Ishikawa (cell line): ENCODE measurements around the gene PLCL2.

Experiments
- FOXM1 ChIP-seq: IDR thresholded peaks from 2 replicates; pipeline ENCODE4 v1.6.1; 2012; ENCODE audit warnings: low read depth, borderline replicate concordance
- TEAD4 ChIP-seq: IDR thresholded peaks from 2 replicates; pipeline ENCODE4 v1.6.1; 2012
- ZBTB7A ChIP-seq: IDR thresholded peaks from 2 replicates; pipeline ENCODE4 v1.6.1; 2012; ENCODE audit warnings: low read depth
- TF ChIP-seq, protein P1 (sequence below): IDR thresholded peaks from 2 replicates; pipeline ENCODE4 v1.6.1; 2012
- TF ChIP-seq, protein P2 (sequence below): IDR thresholded peaks from 2 replicates; pipeline ENCODE4 v1.6.1; 2012; ENCODE audit warnings: low read depth, mild to moderate bottlenecking

DNA sequence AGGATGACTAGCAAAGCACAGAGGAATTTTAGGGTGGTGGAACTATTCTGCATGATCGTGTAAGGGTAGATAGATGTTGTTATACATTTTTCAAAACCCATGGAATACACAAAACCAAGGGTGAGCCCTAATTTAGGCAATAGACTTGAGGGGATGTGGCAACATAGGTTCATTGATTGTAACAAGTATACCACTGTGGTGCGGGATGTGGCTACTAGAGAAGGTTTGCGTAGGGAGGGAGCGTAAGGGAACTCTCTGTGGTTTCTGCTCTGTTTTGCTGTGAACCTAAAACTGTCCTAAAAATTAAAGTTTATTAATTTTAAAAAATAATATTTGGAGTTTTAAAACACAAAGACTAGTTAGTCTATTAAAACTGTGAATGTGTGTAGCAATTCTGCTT lies 202.8 kb downstream of the PLCL2 start:
- TF ChIP-seq, protein P1, sequence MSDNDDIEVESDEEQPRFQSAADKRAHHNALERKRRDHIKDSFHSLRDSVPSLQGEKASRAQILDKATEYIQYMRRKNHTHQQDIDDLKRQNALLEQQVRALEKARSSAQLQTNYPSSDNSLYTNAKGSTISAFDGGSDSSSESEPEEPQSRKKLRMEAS, result no peak
- TF ChIP-seq, protein P2, sequence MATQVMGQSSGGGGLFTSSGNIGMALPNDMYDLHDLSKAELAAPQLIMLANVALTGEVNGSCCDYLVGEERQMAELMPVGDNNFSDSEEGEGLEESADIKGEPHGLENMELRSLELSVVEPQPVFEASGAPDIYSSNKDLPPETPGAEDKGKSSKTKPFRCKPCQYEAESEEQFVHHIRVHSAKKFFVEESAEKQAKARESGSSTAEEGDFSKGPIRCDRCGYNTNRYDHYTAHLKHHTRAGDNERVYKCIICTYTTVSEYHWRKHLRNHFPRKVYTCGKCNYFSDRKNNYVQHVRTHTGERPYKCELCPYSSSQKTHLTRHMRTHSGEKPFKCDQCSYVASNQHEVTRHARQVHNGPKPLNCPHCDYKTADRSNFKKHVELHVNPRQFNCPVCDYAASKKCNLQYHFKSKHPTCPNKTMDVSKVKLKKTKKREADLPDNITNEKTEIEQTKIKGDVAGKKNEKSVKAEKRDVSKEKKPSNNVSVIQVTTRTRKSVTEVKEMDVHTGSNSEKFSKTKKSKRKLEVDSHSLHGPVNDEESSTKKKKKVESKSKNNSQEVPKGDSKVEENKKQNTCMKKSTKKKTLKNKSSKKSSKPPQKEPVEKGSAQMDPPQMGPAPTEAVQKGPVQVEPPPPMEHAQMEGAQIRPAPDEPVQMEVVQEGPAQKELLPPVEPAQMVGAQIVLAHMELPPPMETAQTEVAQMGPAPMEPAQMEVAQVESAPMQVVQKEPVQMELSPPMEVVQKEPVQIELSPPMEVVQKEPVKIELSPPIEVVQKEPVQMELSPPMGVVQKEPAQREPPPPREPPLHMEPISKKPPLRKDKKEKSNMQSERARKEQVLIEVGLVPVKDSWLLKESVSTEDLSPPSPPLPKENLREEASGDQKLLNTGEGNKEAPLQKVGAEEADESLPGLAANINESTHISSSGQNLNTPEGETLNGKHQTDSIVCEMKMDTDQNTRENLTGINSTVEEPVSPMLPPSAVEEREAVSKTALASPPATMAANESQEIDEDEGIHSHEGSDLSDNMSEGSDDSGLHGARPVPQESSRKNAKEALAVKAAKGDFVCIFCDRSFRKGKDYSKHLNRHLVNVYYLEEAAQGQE, result no peak
- TF ChIP-seq FOXM1 (no peak), ZBTB7A (no peak), TEAD4 (no peak)
